ENCODE measurements around the gene LCN15. TPM values are rescaled to one million over a fixed set of nuclear protein-coding genes. Genes with fewer than 3 reads are reported as not detected.

LCN15 gene
- total and polyA plus RNA-seq, 2 of the 4 experiments (the other 2 are of a cell fraction) = not detected

GRCh38 chr9:136791516-136792276 is 27.4 kb upstream of the LCN15 start:
- ATAC-seq (ENCODE audit: low read depth) = no peak
- 16% methylated on average over 5 of the region's 29 CpGs; no CpG with 5 or more reads in 1 of the 2 experiments for WGBS, 2 experiments (ENCODE audit: extremely low coverage in 2 of 2, insufficient read length in 1 of 2)
- H3K4me3 ChIP-seq (ENCODE audit: insufficient read depth, low read depth, low read length) = peak overlapping the region; percentile 68
- peak overlapping the region; percentile 99 for H2AK5ac ChIP-seq (ENCODE audit: low read depth, low read length)
- peak overlapping the region; percentile 28 for H4K5ac ChIP-seq (ENCODE audit: low read depth, low read length)
- BruUV-seq (replicated peaks) = no TSS peak
- peak overlapping the region; percentile 68 to 80 for H4K8ac ChIP-seq (ENCODE audit: low read depth in 2 of 2, low read length in 2 of 2)
- H3K27ac ChIP-seq (ENCODE audit: insufficient read depth, low read length) = peak overlapping the region; percentile 79
- peak overlapping the region; percentile 61 for H2BK5ac ChIP-seq (ENCODE audit: low read depth, low read length, poor library complexity, severe bottlenecking)
- in situ Hi-C loops (cut with MboI; ENCODE audit: low sequenced_read_pairs) = no loop called here
- peak overlapping the region; percentile 98 for H2AK9ac ChIP-seq (replicated peaks; ENCODE audit: low read depth, low read length, poor library complexity)
- CTCF ChIA-PET = no interaction called here
- H3K4me2 ChIP-seq (ENCODE audit: low read depth, low read length) = peak overlapping the region; percentile 91
- peak overlapping the region; percentile 65; the same call in 1 of the 2 replicates for H4K91ac ChIP-seq (ENCODE audit: insufficient read depth, low read depth, low read length)
- H3K79me1 ChIP-seq (ENCODE audit: low read depth in 1 of 2, low read length in 2 of 2) = peaks cover 3 to 24% of the 10 kb centered on the region in 2 experiments; a peak in 3 of 4 replicates
- peak overlapping the region; percentile 93 for H3K14ac ChIP-seq (replicated peaks; ENCODE audit: low read depth, low read length)
- no peak overlapping the region for H2BK20ac ChIP-seq (ENCODE audit: low read depth, low read length)
- H3K4me1 ChIP-seq (ENCODE audit: control insufficient read depth, insufficient read depth, low read length) = peaks cover 5% of the 10 kb centered on the region; the same call in 1 of the 2 replicates
- peaks cover 8% of the 10 kb centered on the region; the same call in 1 of the 2 replicates for H3K36me3 ChIP-seq (ENCODE audit: control insufficient read depth, insufficient read depth, low read length)
- peak overlapping the region; percentile 21; the same call in 1 of the 2 replicates for H3K56ac ChIP-seq (ENCODE audit: extremely low read depth, insufficient read depth, low read length)
- H3K27me3 ChIP-seq (ENCODE audit: control insufficient read depth, insufficient read depth, low read length) = peaks cover 2% of the 10 kb centered on the region; the same call in 1 of the 2 replicates
- no peaks in the 10 kb centered on the region for H3K9me1 ChIP-seq (ENCODE audit: insufficient read depth, low read length)
- DNase-seq = no peak
- 0 out of 2 replicates have a peak overlapping the region, but pooled peaks have one; percentile 1 for H3K18ac ChIP-seq (ENCODE audit: low read depth, low read length)
- H3K9ac ChIP-seq (ENCODE audit: low read depth, low read length) = peak overlapping the region; percentile 87
- peak overlapping the region; percentile 85; the same call in 1 of the 2 replicates for H3K23ac ChIP-seq (ENCODE audit: low read depth, low read length)
- no peaks in the 10 kb centered on the region for H3K9me3 ChIP-seq (ENCODE audit: control insufficient read depth, insufficient read depth, low read length)
- H2BK15ac ChIP-seq (ENCODE audit: low read depth, low read length) = no peak overlapping the region
- POLR2A ChIA-PET (ENCODE audit: unreplicated experiment) = no interaction called here
- H3K4ac ChIP-seq (ENCODE audit: low read depth, low read length) = peak overlapping the region; percentile 93
- dilution Hi-C loops (cut with HindIII; ENCODE audit: low sequenced_read_pairs, unreplicated experiment) = no loop called here
- H2BK120ac ChIP-seq (ENCODE audit: low read depth, low read length) = no peak overlapping the region
- peaks cover 9% of the 10 kb centered on the region for H4K20me1 ChIP-seq (ENCODE audit: insufficient read depth, low read length)
- TF ChIP-seq NFE2L2 (IDR thresholded peaks at IDR 0.05; ENCODE audit: low read depth, low read length) (no peak), SMC3 (IDR thresholded peaks at IDR 0.05; ENCODE audit: low read depth, low read length) (0 out of 2 replicates have a peak, but pooled peaks have one; percentile 17), RAD21 (IDR thresholded peaks at IDR 0.05; ENCODE audit: low read length) (0 out of 2 replicates have a peak, but pooled peaks have one; percentile 15), POLR2A (IDR thresholded peaks at IDR 0.05; ENCODE audit: low read depth, low read length) (no peak), MXI1 (IDR thresholded peaks at IDR 0.05; ENCODE audit: borderline replicate concordance, low read depth, low read length) (peak; percentile 1; the same call in 1 of the 2 replicates), CTCF (conservative IDR thresholded peaks at IDR 0.05; ENCODE audit: low read depth, low read length) (peak; percentile 73)
- H2AFZ ChIP-seq (replicated peaks; ENCODE audit: low read length, poor library complexity) = peak overlapping the region; percentile 95
- intact Hi-C loops (cut with micrococcal nuclease) = no loop called here

Measured in IMR-90 (cell line).